ENCODE data around the gene OIP5.

DNA sequence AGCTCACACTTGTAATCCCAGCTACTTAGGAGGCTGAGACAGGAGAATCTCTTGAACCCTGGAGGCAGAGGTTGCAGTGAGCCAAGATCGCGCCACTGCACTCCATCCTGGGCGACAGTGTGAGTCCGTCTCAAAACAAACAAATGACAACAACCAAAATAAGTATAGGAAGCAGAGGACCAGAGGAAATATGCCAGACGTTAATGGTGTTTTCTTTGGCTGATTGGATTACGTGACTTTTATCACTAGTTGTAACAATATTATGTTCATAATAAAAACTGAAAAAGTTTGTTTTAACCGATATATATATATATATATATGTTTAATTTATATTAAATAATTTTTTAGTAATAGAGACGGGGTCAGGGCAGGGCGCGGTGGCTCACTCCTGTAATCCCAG is 22.0 kb upstream of the OIP5 start:
- TF ChIP-seq POLR2A (IDR thresholded peaks at IDR 0.05), result no peak
- TF ChIP-seq, protein P1, sequence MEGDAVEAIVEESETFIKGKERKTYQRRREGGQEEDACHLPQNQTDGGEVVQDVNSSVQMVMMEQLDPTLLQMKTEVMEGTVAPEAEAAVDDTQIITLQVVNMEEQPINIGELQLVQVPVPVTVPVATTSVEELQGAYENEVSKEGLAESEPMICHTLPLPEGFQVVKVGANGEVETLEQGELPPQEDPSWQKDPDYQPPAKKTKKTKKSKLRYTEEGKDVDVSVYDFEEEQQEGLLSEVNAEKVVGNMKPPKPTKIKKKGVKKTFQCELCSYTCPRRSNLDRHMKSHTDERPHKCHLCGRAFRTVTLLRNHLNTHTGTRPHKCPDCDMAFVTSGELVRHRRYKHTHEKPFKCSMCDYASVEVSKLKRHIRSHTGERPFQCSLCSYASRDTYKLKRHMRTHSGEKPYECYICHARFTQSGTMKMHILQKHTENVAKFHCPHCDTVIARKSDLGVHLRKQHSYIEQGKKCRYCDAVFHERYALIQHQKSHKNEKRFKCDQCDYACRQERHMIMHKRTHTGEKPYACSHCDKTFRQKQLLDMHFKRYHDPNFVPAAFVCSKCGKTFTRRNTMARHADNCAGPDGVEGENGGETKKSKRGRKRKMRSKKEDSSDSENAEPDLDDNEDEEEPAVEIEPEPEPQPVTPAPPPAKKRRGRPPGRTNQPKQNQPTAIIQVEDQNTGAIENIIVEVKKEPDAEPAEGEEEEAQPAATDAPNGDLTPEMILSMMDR (IDR thresholded peaks at IDR 0.05), result no peak
